Fibroblast of pulmonary artery (primary cell): Measurements from ENCODE around the gene NDC1.

Experiments
- DNase-seq: peaks from one replicate; pipeline ENCODE4 v3.0.0-alpha.2; 2010; ENCODE audit warnings: low read depth
- H3K4me3 ChIP-seq: replicated peaks from 2 replicates; pipeline ENCODE4 v1.5.1; 2011; ENCODE audit warnings: low read depth, mild to moderate bottlenecking, control low read depth, low read length, moderate library complexity
- TF ChIP-seq, protein P1 (sequence below): IDR thresholded peaks from 2 replicates; pipeline ENCODE4 v1.5.1; 2011; ENCODE audit warnings: mild to moderate bottlenecking, control low read depth, low read length, inconsistent platforms; ENCODE audit errors: missing control alignments

Gene NDC1

GRCh38 chr1:53810497-53810896 lies 27.6 kb downstream of the NDC1 start:
- no peak overlapping the region for H3K4me3 ChIP-seq
- DNase-seq, result no peak
- TF ChIP-seq, protein P1, sequence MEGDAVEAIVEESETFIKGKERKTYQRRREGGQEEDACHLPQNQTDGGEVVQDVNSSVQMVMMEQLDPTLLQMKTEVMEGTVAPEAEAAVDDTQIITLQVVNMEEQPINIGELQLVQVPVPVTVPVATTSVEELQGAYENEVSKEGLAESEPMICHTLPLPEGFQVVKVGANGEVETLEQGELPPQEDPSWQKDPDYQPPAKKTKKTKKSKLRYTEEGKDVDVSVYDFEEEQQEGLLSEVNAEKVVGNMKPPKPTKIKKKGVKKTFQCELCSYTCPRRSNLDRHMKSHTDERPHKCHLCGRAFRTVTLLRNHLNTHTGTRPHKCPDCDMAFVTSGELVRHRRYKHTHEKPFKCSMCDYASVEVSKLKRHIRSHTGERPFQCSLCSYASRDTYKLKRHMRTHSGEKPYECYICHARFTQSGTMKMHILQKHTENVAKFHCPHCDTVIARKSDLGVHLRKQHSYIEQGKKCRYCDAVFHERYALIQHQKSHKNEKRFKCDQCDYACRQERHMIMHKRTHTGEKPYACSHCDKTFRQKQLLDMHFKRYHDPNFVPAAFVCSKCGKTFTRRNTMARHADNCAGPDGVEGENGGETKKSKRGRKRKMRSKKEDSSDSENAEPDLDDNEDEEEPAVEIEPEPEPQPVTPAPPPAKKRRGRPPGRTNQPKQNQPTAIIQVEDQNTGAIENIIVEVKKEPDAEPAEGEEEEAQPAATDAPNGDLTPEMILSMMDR, result no peak

- TF ChIP-seq, protein P1, result no peak
- H3K4me3 ChIP-seq, result no peak overlapping the region
These were observed 28.1 kb downstream of the NDC1 start for GRCh38 chr1:53810007-53810406.

GRCh38 chr1:53807916-53808315 lies 30.2 kb downstream of the NDC1 start:
- no peak overlapping the region for H3K4me3 ChIP-seq
- TF ChIP-seq, protein P1, result no peak
- DNase-seq, result no peak

More at GRCh38 chr1:53810007-53810406, 28.1 kb downstream of the NDC1 start:
- DNase-seq, result no peak

DNA sequence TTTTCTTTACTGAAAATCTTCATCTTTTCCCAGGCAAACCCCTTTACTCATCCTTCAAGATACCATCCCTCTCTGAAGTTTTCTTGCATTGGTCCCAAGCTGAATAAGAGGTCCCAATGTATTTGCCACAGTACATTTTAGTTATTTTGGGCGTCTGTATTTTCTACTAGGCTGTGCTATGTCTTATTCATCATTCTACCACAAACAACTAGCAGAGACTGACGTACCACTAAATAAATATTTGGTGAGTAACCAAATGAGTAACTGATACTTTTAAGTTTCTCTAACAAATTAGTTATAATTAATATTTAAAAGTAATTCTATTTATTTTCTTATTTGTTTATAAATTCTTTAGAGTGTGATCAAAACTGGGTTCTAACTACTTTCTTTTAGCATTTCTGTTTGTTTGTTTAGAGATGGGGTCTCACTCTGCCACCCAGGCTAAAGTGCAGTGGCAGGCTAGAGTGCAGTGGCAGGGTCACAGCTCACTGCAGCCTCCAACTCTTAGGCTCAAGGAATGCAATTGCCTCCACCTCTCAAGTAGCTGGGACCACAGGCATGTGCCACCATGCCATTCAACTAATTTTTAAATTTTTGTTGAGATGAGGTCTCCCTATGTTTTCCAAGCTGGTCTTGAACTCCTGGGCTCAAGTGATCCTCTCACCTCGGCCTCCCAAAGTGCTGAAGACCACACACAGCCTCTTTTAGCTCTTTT lies 33.1 kb downstream of the NDC1 start:
- no peak overlapping the region for H3K4me3 ChIP-seq
- DNase-seq, result no peak
- TF ChIP-seq, protein P1, result no peak

GRCh38 chr1:53804181-53804580 lies 33.9 kb downstream of the NDC1 start:
- TF ChIP-seq, protein P1, result no peak
- DNase-seq, result no peak
- no peak overlapping the region for H3K4me3 ChIP-seq

GRCh38 chr1:53800621-53801020 lies 37.5 kb downstream of the NDC1 start:
- DNase-seq, result no peak
- TF ChIP-seq, protein P1, result no peak
- no peak overlapping the region for H3K4me3 ChIP-seq

- DNase-seq, result no peak
- H3K4me3 ChIP-seq, result no peak overlapping the region
- TF ChIP-seq, protein P1, result no peak
These were observed 39.0 kb downstream of the NDC1 start for GRCh38 chr1:53799141-53799540.
